HS-5 (cell line): ENCODE results near the gene FBXW8.

Experiments
- DNase-seq: peaks from one replicate; pipeline ENCODE4 v3.0.0-alpha.2; 2012; ENCODE audit warnings: low read depth

FBXW8 gene

GRCh38 chr12:116887244-116887643 is 23.5 kb upstream of the FBXW8 start:
- DNase-seq: no peak

- DNase-seq: no peak
Observed at GRCh38 chr12:116887897-116888296, 22.9 kb upstream of the FBXW8 start.

- DNase-seq: no peak
Observed at GRCh38 chr12:116890330-116890729, 20.4 kb upstream of the FBXW8 start.

GRCh38 chr12:116891019-116891418 is 19.7 kb upstream of the FBXW8 start:
- no peak for DNase-seq

- DNase-seq: no peak
Observed at GRCh38 chr12:116892349-116893140, 18.2 kb upstream of the FBXW8 start.

- DNase-seq: no peak
Observed at GRCh38 chr12:116894913-116895312, 15.8 kb upstream of the FBXW8 start.

- no peak for DNase-seq
Observed at GRCh38 chr12:116896411-116896924, 14.3 kb upstream of the FBXW8 start.

GRCh38 chr12:116897476-116897875 is 13.3 kb upstream of the FBXW8 start:
- DNase-seq: no peak

GRCh38 chr12:116898669-116899068 is 12.1 kb upstream of the FBXW8 start:
- no peak for DNase-seq

- no peak for DNase-seq
Observed at GRCh38 chr12:116901612-116902011, 9.1 kb upstream of the FBXW8 start.

- DNase-seq: no peak
Observed at GRCh38 chr12:116903818-116904217, 6.9 kb upstream of the FBXW8 start.

GRCh38 chr12:116906285-116906684 is 4.5 kb upstream of the FBXW8 start:
- DNase-seq: no peak

- DNase-seq: no peak
Observed at GRCh38 chr12:116910280-116910644, 488 bp upstream of the FBXW8 start.

- no peak for DNase-seq
Observed at GRCh38 chr12:116915326-116915725, 4.6 kb downstream of the FBXW8 start.

- peak; percentile 44 for DNase-seq
Observed at GRCh38 chr12:116916122-116916521, 5.4 kb downstream of the FBXW8 start.

GRCh38 chr12:116916714-116917114 is 6.0 kb downstream of the FBXW8 start:
- DNase-seq: peak; percentile 40

- DNase-seq: no peak
Observed at GRCh38 chr12:116918464-116918863, 7.7 kb downstream of the FBXW8 start.

GRCh38 chr12:116919247-116919661 is 8.5 kb downstream of the FBXW8 start:
- no peak for DNase-seq

GRCh38 chr12:116919706-116920485 is 9.1 kb downstream of the FBXW8 start:
- DNase-seq: no peak

- DNase-seq: no peak
Observed at GRCh38 chr12:116920939-116921338, 10.2 kb downstream of the FBXW8 start.

- no peak for DNase-seq
Observed at GRCh38 chr12:116922194-116922897, 11.6 kb downstream of the FBXW8 start.
